ENCODE measurements around the gene TGOLN2.

GRCh38 chr2:85324639-85325465 lies 2.9 kb downstream of the TGOLN2 start:
- no peak for TF ChIP-seq POLR2A (IDR thresholded peaks at IDR 0.05)
- no peak for TF ChIP-seq EP300 (IDR thresholded peaks at IDR 0.05)
- TF ChIP-seq CTCF (IDR thresholded peaks at IDR 0.05): no peak

Data from gastroesophageal sphincter (tissue), 3 donors.